SK-N-SH treated with all-trans-retinoic acid at 6 μM for 48 hours (cell line): Measurements from ENCODE around the gene DPYD.

Experiments used
- ARNTL ChIP-seq: fragments of 450-650 bp; formaldehyde crosslinking; IDR thresholded peaks from 2 replicates; pipeline ENCODE4 v1.5.0; 2020; ENCODE audit warnings: low read depth, mild to moderate bottlenecking, moderate library complexity, borderline replicate concordance
- BACH2 ChIP-seq: fragments of 250-450 bp; sonication (Bioruptor Pico); IDR thresholded peaks from 2 replicates; pipeline ENCODE4 v1.9.0; 2021; ENCODE audit warnings: mild to moderate bottlenecking, borderline replicate concordance
- CSDC2 ChIP-seq: fragments of 250-450 bp; sonication (Bioruptor Pico); IDR thresholded peaks from 2 replicates; pipeline ENCODE4 v1.5.0; 2020; ENCODE audit warnings: mild to moderate bottlenecking, moderate library complexity
- OSR1 ChIP-seq: fragments of 250-450 bp; sonication (Bioruptor Pico); IDR thresholded peaks from 2 replicates; pipeline ENCODE4 v1.8.0; 2022; ENCODE audit warnings: moderate library complexity, mild to moderate bottlenecking, inconsistent platforms
- RARB ChIP-seq: fragments of 250-450 bp; sonication (Bioruptor Pico); IDR thresholded peaks from 2 replicates; pipeline ENCODE4 v1.8.0; 2021; ENCODE audit warnings: mild to moderate bottlenecking, moderate library complexity
- ZFP30 ChIP-seq: fragments of 450-650 bp; formaldehyde crosslinking; IDR thresholded peaks from 2 replicates; pipeline ENCODE4 v1.5.0; 2022; ENCODE audit warnings: mild to moderate bottlenecking, moderate library complexity
- ZNF70 ChIP-seq: fragments of 450-650 bp; formaldehyde crosslinking; IDR thresholded peaks from 2 replicates; pipeline ENCODE4 v1.5.0; 2020; ENCODE audit warnings: mild to moderate bottlenecking, moderate library complexity
- TF ChIP-seq, protein P1 (sequence below): fragments of 250-450 bp; sonication (Bioruptor Pico); IDR thresholded peaks from 2 replicates; pipeline ENCODE4 v1.5.1; 2020; ENCODE audit warnings: low read depth, mild to moderate bottlenecking, moderate library complexity

DNA sequence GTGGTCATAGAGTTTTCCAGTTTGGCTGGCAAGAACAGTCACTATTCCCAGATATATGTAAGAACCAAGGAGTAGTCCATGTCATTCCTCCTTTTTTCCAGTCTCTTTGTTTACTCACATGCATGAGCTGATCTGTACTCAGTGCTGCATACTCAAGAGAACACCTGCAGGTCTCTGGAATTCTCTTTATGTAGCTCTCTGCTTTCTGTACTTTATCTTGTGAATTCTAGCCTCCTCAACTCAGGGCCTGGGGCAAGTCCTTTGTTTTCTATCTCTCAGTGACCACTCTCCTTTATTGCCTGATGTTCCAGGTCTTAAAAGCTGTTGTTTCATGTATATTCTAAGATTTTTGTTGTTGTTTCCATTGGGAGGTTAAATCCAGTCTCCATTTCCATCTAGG, 478.9 kb downstream of the DPYD start:
- TF ChIP-seq RARB: no peak
- TF ChIP-seq, protein P1, sequence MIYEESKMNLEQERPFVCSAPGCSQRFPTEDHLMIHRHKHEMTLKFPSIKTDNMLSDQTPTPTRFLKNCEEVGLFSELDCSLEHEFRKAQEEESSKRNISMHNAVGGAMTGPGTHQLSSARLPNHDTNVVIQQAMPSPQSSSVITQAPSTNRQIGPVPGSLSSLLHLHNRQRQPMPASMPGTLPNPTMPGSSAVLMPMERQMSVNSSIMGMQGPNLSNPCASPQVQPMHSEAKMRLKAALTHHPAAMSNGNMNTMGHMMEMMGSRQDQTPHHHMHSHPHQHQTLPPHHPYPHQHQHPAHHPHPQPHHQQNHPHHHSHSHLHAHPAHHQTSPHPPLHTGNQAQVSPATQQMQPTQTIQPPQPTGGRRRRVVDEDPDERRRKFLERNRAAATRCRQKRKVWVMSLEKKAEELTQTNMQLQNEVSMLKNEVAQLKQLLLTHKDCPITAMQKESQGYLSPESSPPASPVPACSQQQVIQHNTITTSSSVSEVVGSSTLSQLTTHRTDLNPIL: no peak
- TF ChIP-seq ARNTL (CRISPR knock-in tag): no peak
- no peak for TF ChIP-seq CSDC2 (CRISPR knock-in tag)
- no peak for TF ChIP-seq ZNF70 (CRISPR knock-in tag)
- no peak for TF ChIP-seq BACH2 (CRISPR knock-in tag)
- TF ChIP-seq OSR1: no peak
- no peak for TF ChIP-seq ZFP30
